Measurements from ENCODE around the gene ZNF77.

- TF ChIP-seq REST (IDR thresholded peaks at IDR 0.05) (no peak), CTCF (IDR thresholded peaks at IDR 0.05; ENCODE audit: low read depth, low read length, missing input control) (no peak), HNF4G (IDR thresholded peaks at IDR 0.05) (no peak)
Measured at GRCh38 chr19:2933490-2933910, 11.3 kb downstream of the ZNF77 start.
